ENCODE results near the gene MBD5. TPM values are rescaled to one million over a fixed set of nuclear protein-coding genes. Genes with fewer than 3 reads are reported as not detected.

MBD5 gene
- total RNA-seq, 4 donors from 2014 or later: 51.2 to 85.9 (median 72.6) TPM

DNA sequence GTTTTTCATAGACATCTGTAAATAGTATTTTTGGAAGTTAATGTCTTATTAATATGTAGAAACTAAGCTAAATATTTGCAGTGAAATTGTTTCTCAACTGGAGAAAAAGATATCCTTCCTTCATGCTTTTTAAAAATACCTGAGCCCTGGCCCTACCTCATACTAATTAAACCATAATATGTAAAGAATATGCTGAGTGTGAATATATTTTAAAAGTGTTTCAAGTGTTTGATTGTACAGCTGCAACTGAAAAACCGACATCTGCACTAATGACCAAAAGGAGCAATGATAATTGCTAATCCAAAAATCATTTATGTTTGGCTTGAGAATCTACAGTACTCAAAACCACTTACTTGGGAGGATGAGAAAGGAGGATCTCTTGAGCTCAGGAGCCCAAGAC is 156.7 kb downstream of the MBD5 start:
- intact Hi-C loops (cut with DNase I): no loop called here

GRCh38 chr2:148179724-148180123 is 158.8 kb downstream of the MBD5 start:
- Histone ChIP-seq H3K4me3 (replicated peaks in 1 of 3) (no peak overlapping the region), H3K36me3 (no peaks in the 10 kb centered on the region), H3K9me3 (no peaks in the 10 kb centered on the region), H3K27me3 (no peaks in the 10 kb centered on the region), H3K4me1 (no peaks in the 10 kb centered on the region), H3K27ac (no peak overlapping the region)
- WGBS, 2 donors: 83 to 88% methylated on average over 1 of the region's 1 CpG
- no peak for TF ChIP-seq POLR2A (IDR thresholded peaks at IDR 0.05)
- TF ChIP-seq CTCF (IDR thresholded peaks at IDR 0.05): no peak
- intact Hi-C loops (cut with DNase I): no loop called here
- no peak for DNase-seq

More for the DNA sequence above, 156.7 kb downstream of the MBD5 start:
- Histone ChIP-seq H3K36me3 (no peaks in the 10 kb centered on the region), H3K9me3 (no peaks in the 10 kb centered on the region), H3K27ac (no peak overlapping the region), H3K27me3 (no peaks in the 10 kb centered on the region), H3K4me1 (no peaks in the 10 kb centered on the region), H3K4me3 (replicated peaks in 1 of 3) (no peak overlapping the region)
- TF ChIP-seq CTCF (IDR thresholded peaks at IDR 0.05): no peak
- no peak for DNase-seq
- WGBS, 2 donors: 89 to 93% methylated on average over 1 of the region's 1 CpG

- no peaks in the 10 kb centered on the region for H3K9me3 ChIP-seq
- TF ChIP-seq CTCF (IDR thresholded peaks at IDR 0.05): no peak
- no peak for TF ChIP-seq POLR2A (IDR thresholded peaks at IDR 0.05)
- no peak overlapping the region for H3K27ac ChIP-seq
- DNase-seq: no peak
- no peaks in the 10 kb centered on the region for H3K27me3 ChIP-seq
- no peaks in the 10 kb centered on the region for H3K36me3 ChIP-seq
- H3K4me1 ChIP-seq: no peaks in the 10 kb centered on the region
- intact Hi-C loops (cut with DNase I): no loop called here
- no peak overlapping the region for H3K4me3 ChIP-seq (replicated peaks in 1 of 3)
- WGBS, 2 donors: 98 to 100% methylated on average over 1 of the region's 1 CpG
Measured at GRCh38 chr2:148184976-148185375, 164.1 kb downstream of the MBD5 start.

- no peaks in the 10 kb centered on the region for H3K27me3 ChIP-seq
- no peak overlapping the region for H3K4me3 ChIP-seq (replicated peaks in 1 of 3)
- H3K9me3 ChIP-seq: no peaks in the 10 kb centered on the region
- no peak for TF ChIP-seq CTCF (IDR thresholded peaks at IDR 0.05)
- no peak for TF ChIP-seq POLR2A (IDR thresholded peaks at IDR 0.05)
- no peak overlapping the region for H3K27ac ChIP-seq
- intact Hi-C loops (cut with DNase I): no loop called here
- no peaks in the 10 kb centered on the region for H3K36me3 ChIP-seq
- H3K4me1 ChIP-seq: no peaks in the 10 kb centered on the region
- DNase-seq: no peak
Measured at GRCh38 chr2:148194882-148195281, 174.0 kb downstream of the MBD5 start.

GRCh38 chr2:148201075-148202004 is 180.4 kb downstream of the MBD5 start:
- no peaks in the 10 kb centered on the region for H3K9me3 ChIP-seq
- TF ChIP-seq POLR2A (IDR thresholded peaks at IDR 0.05): no peak
- peak in 1 of 6 experiments; percentile 12 for TF ChIP-seq CTCF (IDR thresholded peaks at IDR 0.05)
- no peak overlapping the region for H3K27ac ChIP-seq
- no peaks in the 10 kb centered on the region for H3K36me3 ChIP-seq
- no peaks in the 10 kb centered on the region for H3K4me1 ChIP-seq
- no peaks in the 10 kb centered on the region for H3K27me3 ChIP-seq
- intact Hi-C loops (cut with DNase I): no loop called here
- H3K4me3 ChIP-seq (replicated peaks in 1 of 3): no peak overlapping the region
- 93 to 95% methylated on average over 15 of the region's 15 CpGs for WGBS, 2 donors
- DNase-seq: peak; percentile 3 to 20

All from thyroid gland (tissue), 4 donors.